ENCODE data around the gene AHNAK2.
"Not testable (repeated sequence)": the region's sequence is repeated elsewhere in the genome, so short reads cannot be mapped to it uniquely, and the experiment has no call there.

AHNAK2 gene

GRCh38 chr14:104950701-104951100, 27.5 kb downstream of the AHNAK2 start:
- DNase-seq: not testable (repeated sequence)

- no peak for DNase-seq
These were observed 28.2 kb downstream of the AHNAK2 start for GRCh38 chr14:104950021-104950420.

GRCh38 chr14:104949406-104949955, 28.7 kb downstream of the AHNAK2 start:
- DNase-seq: not testable (repeated sequence)

GRCh38 chr14:104948736-104949031, 29.5 kb downstream of the AHNAK2 start:
- DNase-seq: no peak

GRCh38 chr14:104947881-104948735, 30.1 kb downstream of the AHNAK2 start:
- not testable (repeated sequence) for DNase-seq

- DNase-seq: not testable (repeated sequence)
These were observed 31.0 kb downstream of the AHNAK2 start for GRCh38 chr14:104947201-104947600.

- DNase-seq: not testable (repeated sequence)
These were observed 31.9 kb downstream of the AHNAK2 start for GRCh38 chr14:104945986-104946965.

- not testable (repeated sequence) for DNase-seq
These were observed 32.9 kb downstream of the AHNAK2 start for GRCh38 chr14:104945266-104945665.

- not testable (repeated sequence) for DNase-seq
These were observed 33.6 kb downstream of the AHNAK2 start for GRCh38 chr14:104944436-104945205.

- not testable (repeated sequence) for DNase-seq
These were observed 34.2 kb downstream of the AHNAK2 start for GRCh38 chr14:104944016-104944308.

- not testable (repeated sequence) for DNase-seq
These were observed 34.8 kb downstream of the AHNAK2 start for GRCh38 chr14:104943216-104944015.

GRCh38 chr14:104942586-104942985, 35.6 kb downstream of the AHNAK2 start:
- no peak for DNase-seq

- no peak for DNase-seq
These were observed 36.4 kb downstream of the AHNAK2 start for GRCh38 chr14:104941508-104942365.

- DNase-seq: no peak
These were observed 37.5 kb downstream of the AHNAK2 start for GRCh38 chr14:104940526-104941150.

- no peak for DNase-seq
These were observed 38.3 kb downstream of the AHNAK2 start for GRCh38 chr14:104939666-104940410.

- no peak for DNase-seq
These were observed 39.2 kb downstream of the AHNAK2 start for GRCh38 chr14:104938960-104939359.

- DNase-seq: no peak
These were observed 39.7 kb downstream of the AHNAK2 start for GRCh38 chr14:104938436-104938835.

- no peak for DNase-seq
These were observed 40.3 kb downstream of the AHNAK2 start for GRCh38 chr14:104937694-104938365.

GRCh38 chr14:104937161-104937560, 41.0 kb downstream of the AHNAK2 start:
- DNase-seq: no peak

Measured in HCEC 1CT (cell line).